ENCODE data around the gene PALD1.

Gene PALD1

DNA sequence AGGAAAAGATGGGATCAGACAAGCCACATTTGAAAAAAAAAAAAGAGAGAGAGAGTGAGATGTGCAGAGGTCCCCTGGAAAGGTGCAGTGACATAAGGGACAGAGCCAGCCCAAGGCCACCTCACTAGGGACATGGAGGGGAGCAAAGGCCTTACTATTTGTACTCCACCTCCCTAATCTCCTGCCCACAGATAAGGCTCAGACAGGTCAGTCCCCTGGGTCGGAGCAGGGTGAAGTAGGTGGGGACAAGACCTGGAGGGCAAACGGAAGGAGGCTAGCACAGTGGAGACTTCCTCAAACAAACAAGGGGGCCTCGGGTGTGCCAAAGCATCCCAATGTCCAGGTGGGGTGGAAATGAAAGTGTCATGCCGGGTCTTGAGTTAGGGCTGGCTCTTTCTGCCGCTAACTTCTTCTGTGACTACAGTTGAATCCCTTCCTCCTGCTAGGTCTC lies 117.0 kb downstream of the PALD1 start:
- Histone ChIP-seq H3K4me2 (ENCODE audit: low read length) (no peak overlapping the region), H3K9me2 (replicated peaks; ENCODE audit: control insufficient read depth, low read length) (no peaks in the 10 kb centered on the region), H3K27me3 (ENCODE audit: control insufficient read depth, low read length) (peaks cover 8% of the 10 kb centered on the region; the same call in 1 of the 2 replicates), H3K9me3 (ENCODE audit: control insufficient read depth, insufficient read depth, low read length) (no peaks in the 10 kb centered on the region), H3K36me3 (ENCODE audit: control insufficient read depth, low read length) (no peaks in the 10 kb centered on the region), H3F3A (ENCODE audit: control insufficient read depth, insufficient read depth) (no peaks in the 10 kb centered on the region), H3K4me1 (ENCODE audit: control insufficient read depth, low read length) (no peaks in the 10 kb centered on the region), H4K20me1 (ENCODE audit: control insufficient read depth, insufficient read depth, low read depth, low read length) (no peaks in the 10 kb centered on the region), H3K79me2 (ENCODE audit: control insufficient read depth, low read length) (no peaks in the 10 kb centered on the region), H3K27ac (ENCODE audit: low read depth, low read length) (no peak overlapping the region), H3K4me3 (ENCODE audit: low read length) (no peak overlapping the region)
- TF ChIP-seq EZH2phosphoT487 (IDR thresholded peaks at IDR 0.05; ENCODE audit: borderline replicate concordance, low read length) (no peak), CTCF (IDR thresholded peaks at IDR 0.05; ENCODE audit: low read depth, low read length, poor library complexity, severe bottlenecking) (no peak)

DNA sequence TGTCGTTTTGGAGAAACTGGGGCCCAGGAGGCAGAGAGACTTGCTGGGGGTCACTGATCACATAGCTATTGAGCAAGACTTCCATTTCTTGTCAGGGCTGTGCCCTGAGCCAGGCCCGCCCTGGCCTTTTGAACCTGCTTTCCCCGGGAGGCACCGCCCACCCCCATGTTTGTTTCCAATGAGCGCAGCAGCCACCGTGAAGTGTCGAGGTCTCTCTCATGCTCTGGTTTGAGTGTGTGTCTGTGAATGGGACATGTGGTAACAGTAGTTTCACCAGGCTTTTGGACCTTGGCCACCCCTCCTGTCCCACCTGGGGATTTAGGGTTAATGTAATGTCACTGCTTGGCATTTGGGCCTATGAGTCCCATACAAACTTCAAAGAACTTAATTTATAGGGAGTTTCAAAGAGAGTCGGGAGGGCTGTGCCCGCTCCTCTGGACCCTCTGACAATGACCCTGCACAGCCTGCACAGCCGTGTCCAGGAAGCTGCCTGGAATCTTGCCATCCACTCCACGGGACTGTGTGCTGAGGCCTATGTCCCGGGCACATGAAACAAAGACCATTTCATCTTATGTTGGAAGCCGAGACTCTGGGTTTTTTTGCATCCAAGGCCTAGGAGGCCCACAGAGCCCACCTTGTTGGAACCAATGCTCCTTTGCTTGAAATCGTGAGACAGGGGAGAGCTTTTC lies 117.7 kb downstream of the PALD1 start:
- Histone ChIP-seq H3K79me2 (ENCODE audit: control insufficient read depth, low read length) (no peaks in the 10 kb centered on the region), H3K27me3 (ENCODE audit: control insufficient read depth, low read length) (peaks cover 5% of the 10 kb centered on the region; the same call in 1 of the 2 replicates), H3K9me3 (ENCODE audit: control insufficient read depth, insufficient read depth, low read length) (no peaks in the 10 kb centered on the region), H3K36me3 (ENCODE audit: control insufficient read depth, low read length) (no peaks in the 10 kb centered on the region), H3K4me3 (ENCODE audit: low read length) (no peak overlapping the region), H3F3A (ENCODE audit: control insufficient read depth, insufficient read depth) (no peaks in the 10 kb centered on the region), H3K4me2 (ENCODE audit: low read length) (no peak overlapping the region), H3K9me2 (replicated peaks; ENCODE audit: control insufficient read depth, low read length) (no peaks in the 10 kb centered on the region), H4K20me1 (ENCODE audit: control insufficient read depth, insufficient read depth, low read depth, low read length) (no peaks in the 10 kb centered on the region), H3K27ac (ENCODE audit: low read depth, low read length) (no peak overlapping the region), H3K4me1 (ENCODE audit: control insufficient read depth, low read length) (no peaks in the 10 kb centered on the region)
- TF ChIP-seq CTCF (IDR thresholded peaks at IDR 0.05; ENCODE audit: low read depth, low read length, poor library complexity, severe bottlenecking) = no peak
- TF ChIP-seq EZH2phosphoT487 (IDR thresholded peaks at IDR 0.05; ENCODE audit: borderline replicate concordance, low read length) = no peak

DNA sequence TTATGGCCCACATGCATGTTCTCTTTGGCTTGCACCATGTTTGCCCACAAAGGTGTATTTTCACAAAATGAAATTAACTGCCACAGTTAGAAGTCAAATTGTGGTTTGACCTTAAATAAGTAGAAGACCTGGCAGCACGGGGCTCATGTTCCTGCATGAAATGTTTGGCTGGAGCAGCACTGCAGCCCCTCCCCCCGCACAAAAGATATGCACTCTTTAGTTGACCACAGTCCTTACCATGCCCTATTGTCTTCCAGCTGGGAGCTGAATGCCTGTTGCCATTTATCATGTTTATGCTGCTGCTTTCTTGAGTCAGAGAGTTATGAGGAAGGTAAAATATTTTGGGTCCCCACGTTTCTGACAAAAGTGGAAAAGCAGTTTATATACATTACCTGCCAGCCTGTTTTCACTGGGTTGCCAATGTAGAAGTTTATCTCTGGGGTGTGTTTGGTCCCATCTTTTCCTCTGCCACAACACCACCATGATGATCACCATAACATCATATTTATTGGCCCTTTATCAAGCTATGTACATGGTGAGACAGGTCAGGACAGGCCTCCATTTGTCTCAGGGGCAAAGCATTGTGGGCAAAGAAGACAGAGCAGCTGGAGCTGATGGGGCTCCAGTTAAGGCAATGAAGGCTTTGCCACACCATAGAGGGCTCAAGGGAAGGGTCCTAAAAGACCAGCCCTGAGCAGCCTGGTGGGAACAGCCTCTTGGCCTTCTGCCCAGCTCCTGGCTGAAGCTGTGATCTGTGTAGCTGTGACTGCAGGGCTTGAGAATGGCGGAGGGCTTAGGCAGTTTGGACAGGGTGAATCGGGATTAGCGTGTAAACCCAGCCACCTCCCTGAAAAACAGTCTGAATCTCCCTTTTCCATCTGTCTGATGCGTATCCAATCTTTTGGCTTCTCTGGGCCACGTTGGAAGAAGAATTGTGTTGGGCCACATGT lies 118.6 kb downstream of the PALD1 start:
- Histone ChIP-seq H3K9me2 (replicated peaks; ENCODE audit: control insufficient read depth, low read length) (no peaks in the 10 kb centered on the region), H3K4me1 (ENCODE audit: control insufficient read depth, low read length) (no peaks in the 10 kb centered on the region), H3K27me3 (ENCODE audit: control insufficient read depth, low read length) (peaks cover 3% of the 10 kb centered on the region; the same call in 1 of the 2 replicates), H3K4me3 (ENCODE audit: low read length) (no peak overlapping the region), H3K36me3 (ENCODE audit: control insufficient read depth, low read length) (no peaks in the 10 kb centered on the region), H3K4me2 (ENCODE audit: low read length) (no peak overlapping the region), H3K79me2 (ENCODE audit: control insufficient read depth, low read length) (no peaks in the 10 kb centered on the region), H3F3A (ENCODE audit: control insufficient read depth, insufficient read depth) (no peaks in the 10 kb centered on the region), H3K27ac (ENCODE audit: low read depth, low read length) (no peak overlapping the region), H4K20me1 (ENCODE audit: control insufficient read depth, insufficient read depth, low read depth, low read length) (no peaks in the 10 kb centered on the region), H3K9me3 (ENCODE audit: control insufficient read depth, insufficient read depth, low read length) (no peaks in the 10 kb centered on the region)
- no peak for TF ChIP-seq CTCF (IDR thresholded peaks at IDR 0.05; ENCODE audit: low read depth, low read length, poor library complexity, severe bottlenecking)
- no peak for TF ChIP-seq EZH2phosphoT487 (IDR thresholded peaks at IDR 0.05; ENCODE audit: borderline replicate concordance, low read length)

Measured in DOHH2 (cell line).